Measurements from ENCODE around the gene ZNF335. TPM values are rescaled to one million over a fixed set of nuclear protein-coding genes. Genes with fewer than 3 reads are reported as not detected.

ZNF335 gene
- total RNA-seq, 1 donor from 2014 or later: 7.2 TPM

- H3K9me3 ChIP-seq (ENCODE audit: low read depth): no peaks in the 10 kb centered on the region
- Mint-ChIP-seq H3K27me3 (ENCODE audit: insufficient read depth, low read depth) (peaks cover 8% of the 10 kb centered on the region), H3K4me1 (peaks cover 3% of the 10 kb centered on the region), H3K4me3 (no peak overlapping the region), H3K36me3 (peaks cover 14% of the 10 kb centered on the region), H3K27ac (no peak overlapping the region), H3K9me3 (no peaks in the 10 kb centered on the region)
- no peak overlapping the region for H3K4me3 ChIP-seq
- no peak overlapping the region for H3K4me2 ChIP-seq
- H3K4me1 ChIP-seq: no peaks in the 10 kb centered on the region
- H4K20me1 ChIP-seq (ENCODE audit: low read depth): no peaks in the 10 kb centered on the region
- no peaks in the 10 kb centered on the region for H3K36me3 ChIP-seq
- no peak overlapping the region for H3K27ac ChIP-seq
- no peak for DNase-seq (ENCODE audit: low spot score)
- H3F3A ChIP-seq (ENCODE audit: low read depth): no peaks in the 10 kb centered on the region
- no peak overlapping the region for H2AFZ ChIP-seq (replicated peaks)
- TF ChIP-seq EZH2 (IDR thresholded peaks at IDR 0.05) (no peak), EZH2phosphoT487 (IDR thresholded peaks at IDR 0.05) (no peak), CTCF (IDR thresholded peaks at IDR 0.05) (no peak)
- no peaks in the 10 kb centered on the region for H3K79me2 ChIP-seq (ENCODE audit: low read depth)
- H3K27me3 ChIP-seq: no peaks in the 10 kb centered on the region
- no peak overlapping the region for H3K9ac ChIP-seq
Observed at GRCh38 chr20:45899046-45899835, 72.8 kb downstream of the ZNF335 start.

Other genes with a start within 250 kb of the ZNF335 start
- not detected in 2 replicates for gene SPINT4, start 249.9 kb downstream of the ZNF335 start, total RNA-seq (ENCODE audit: low replicate concordance)
- gene WFDC3, start 180.3 kb downstream of the ZNF335 start, total RNA-seq (ENCODE audit: low replicate concordance): not detected in 2 replicates
- gene DNTTIP1, start 180.2 kb downstream of the ZNF335 start, total RNA-seq (ENCODE audit: low replicate concordance): 23.8 and 26.3 TPM in 2 replicates
- gene UBE2C, start 159.6 kb downstream of the ZNF335 start, total RNA-seq (ENCODE audit: low replicate concordance): 325 and 442 TPM in 2 replicates
- gene TNNC2, start 144.9 kb downstream of the ZNF335 start, total RNA-seq (ENCODE audit: low replicate concordance): 0.81 TPM in 1 of 2 replicates, not detected in the other
- 12.2 and 18.9 TPM in 2 replicates for gene SNX21, start 138.4 kb downstream of the ZNF335 start, total RNA-seq (ENCODE audit: low replicate concordance)
- gene ACOT8, start 114.8 kb downstream of the ZNF335 start, total RNA-seq (ENCODE audit: low replicate concordance): 13.4 and 26.1 TPM in 2 replicates
- 3.7 and 5.4 TPM in 2 replicates for gene ZSWIM3, start 114.6 kb downstream of the ZNF335 start, total RNA-seq (ENCODE audit: low replicate concordance)
- 10.7 and 16.6 TPM in 2 replicates for gene ZSWIM1, start 91.0 kb downstream of the ZNF335 start, total RNA-seq (ENCODE audit: low replicate concordance)
- 0.43 and 0.54 TPM in 2 replicates for gene SPATA25, start 84.6 kb downstream of the ZNF335 start, total RNA-seq (ENCODE audit: low replicate concordance)
- 0.24 and 1.2 TPM in 2 replicates for gene NEURL2, start 81.0 kb downstream of the ZNF335 start, total RNA-seq (ENCODE audit: low replicate concordance)
- 15.1 and 30.9 TPM in 2 replicates for gene CTSA, start 80.9 kb downstream of the ZNF335 start, total RNA-seq (ENCODE audit: low replicate concordance)
- gene PLTP, start 60.0 kb downstream of the ZNF335 start, total RNA-seq (ENCODE audit: low replicate concordance): 22.3 and 54.4 TPM in 2 replicates
- 9.5 and 24.5 TPM in 2 replicates for gene PCIF1, start 37.5 kb downstream of the ZNF335 start, total RNA-seq (ENCODE audit: low replicate concordance)
- gene MMP9, start 36.7 kb upstream of the ZNF335 start, total RNA-seq (ENCODE audit: low replicate concordance): 0.15 TPM in 1 of 2 replicates, not detected in the other
- 0.37 and 0.77 TPM in 2 replicates for gene SLC12A5, start 57.0 kb upstream of the ZNF335 start, total RNA-seq (ENCODE audit: low replicate concordance)
- gene NCOA5, start 117.8 kb upstream of the ZNF335 start, total RNA-seq (ENCODE audit: low replicate concordance): 10.3 and 18.4 TPM in 2 replicates
- 11.0 and 14.0 TPM in 2 replicates for gene CD40, start 146.1 kb upstream of the ZNF335 start, total RNA-seq (ENCODE audit: low replicate concordance)